Liver (tissue), 9 donors: ENCODE data around the gene EPX. TPM values are rescaled to one million over a fixed set of nuclear protein-coding genes. Genes with fewer than 3 reads are reported as not detected.
"Not testable (repeated sequence)": the region's sequence is repeated elsewhere in the genome, so short reads cannot be mapped to it uniquely, and the experiment has no call there.

ENCODE experiments used
- DNase-seq: peaks from one replicate; pipeline ENCODE4 v3.0.0-alpha.2; 2017; ENCODE audit warnings: low spot score
- H3K27ac ChIP-seq, 2 donors: one replicate each; pipeline ENCODE4 v1.7.0; 2013; ENCODE audit warnings: inconsistent platforms in 2 of 2, low read length in 2 of 2, control low read depth in 1 of 2, low read depth in 1 of 2, mild to moderate bottlenecking in 1 of 2
- H3K27me3 ChIP-seq, 4 donors: one replicate each; pipeline versions ENCODE4 v1.6.1 to v1.7.0; 2013; ENCODE audit warnings: low read length in 3 of 4, inconsistent platforms in 1 of 4, mild to moderate bottlenecking in 1 of 4, moderate library complexity in 1 of 4; ENCODE audit not compliant: control insufficient read depth in 4 of 4, insufficient read depth in 4 of 4
- H3K36me3 ChIP-seq, 4 donors: one replicate each; pipeline versions ENCODE4 v1.6.1 to v1.7.0; 2013; ENCODE audit warnings: low read length in 3 of 4, mild to moderate bottlenecking in 3 of 4, low read depth in 1 of 4, moderate library complexity in 1 of 4; ENCODE audit not compliant: control insufficient read depth in 4 of 4, insufficient read depth in 3 of 4
- H3K4me1 ChIP-seq, 4 donors: one replicate each; pipeline versions ENCODE4 v1.6.1 to v1.7.0; 2013; ENCODE audit warnings: low read length in 3 of 4, mild to moderate bottlenecking in 3 of 4, moderate library complexity in 1 of 4; ENCODE audit not compliant: control insufficient read depth in 4 of 4, insufficient read depth in 4 of 4
- H3K4me3 ChIP-seq, 3 donors: one replicate each; pipeline versions ENCODE4 v1.6.1 to v1.7.0; 2013; ENCODE audit warnings: low read length in 3 of 3, control low read depth in 1 of 3, low read depth in 1 of 3, mild to moderate bottlenecking in 1 of 3
- H3K9ac ChIP-seq, 2 donors: one replicate each; pipeline ENCODE4 v1.7.0; 2013; ENCODE audit warnings: low read length in 2 of 2, mild to moderate bottlenecking in 2 of 2, moderate library complexity in 2 of 2, control low read depth in 1 of 2, low read depth in 1 of 2
- H3K9me3 ChIP-seq, 4 donors: one replicate each; pipeline versions ENCODE4 v1.6.1 to v1.7.0; 2013; ENCODE audit warnings: low read length in 3 of 4; ENCODE audit not compliant: control insufficient read depth in 4 of 4
- EGR1 ChIP-seq, 2 donors: IDR thresholded peaks; 2 replicates each; pipeline ENCODE4 v1.6.1; 2016 to 2018; ENCODE audit warnings: antibody characterized with exemption in 2 of 2, low read depth in 2 of 2
- FOXA1 ChIP-seq: IDR thresholded peaks from 2 replicates; pipeline ENCODE4 v1.6.1; 2016; ENCODE audit warnings: antibody characterized with exemption
- GABPA ChIP-seq, 2 donors: IDR thresholded peaks in 1 of 2; conservative IDR thresholded peaks in 1 of 2; 2 replicates each; pipeline ENCODE4 v1.6.1; 2016; ENCODE audit warnings: antibody characterized with exemption in 2 of 2, mild to moderate bottlenecking in 1 of 2, moderate library complexity in 1 of 2
- HNF4A ChIP-seq, 2 donors: conservative IDR thresholded peaks; 2 replicates each; pipeline ENCODE4 v1.6.1; 2016; ENCODE audit warnings: antibody characterized with exemption in 2 of 2, mild to moderate bottlenecking in 2 of 2
- HNF4G ChIP-seq: IDR thresholded peaks from 2 replicates; pipeline ENCODE4 v1.6.1; 2016; ENCODE audit warnings: antibody characterized with exemption
- JUND ChIP-seq, 2 donors: IDR thresholded peaks; 2 replicates each; pipeline ENCODE4 v1.6.1; 2016; ENCODE audit warnings: antibody characterized with exemption in 2 of 2
- RAD21 ChIP-seq, 2 donors: IDR thresholded peaks; 2 replicates each; pipeline ENCODE4 v1.6.1; 2016; ENCODE audit warnings: antibody characterized with exemption in 2 of 2, mild to moderate bottlenecking in 2 of 2
- RXRA ChIP-seq, 2 donors: IDR thresholded peaks; 2 replicates each; pipeline ENCODE4 v1.6.1; 2017 to 2018; ENCODE audit warnings: antibody characterized with exemption in 2 of 2, mild to moderate bottlenecking in 1 of 2
- SP1 ChIP-seq: IDR thresholded peaks from 2 replicates; pipeline ENCODE4 v1.6.1; 2018; ENCODE audit warnings: antibody characterized with exemption, mild to moderate bottlenecking
- YY1 ChIP-seq: IDR thresholded peaks from 2 replicates; pipeline ENCODE4 v1.6.1; 2016; ENCODE audit warnings: antibody characterized with exemption, mild to moderate bottlenecking
- WGBS: extraction: QIAGEN DNeasy Blood & Tissue Kit; methylation state at CpG from one replicate; pipeline ENCODE4 v1.1.7; 2013; 5-methylcytosine and 5-hydroxymethylcytosine counted together
- polyA plus RNA-seq, 2 donors: library from polyadenylated mRNA; stranded (reverse) in 1 of 2; unstranded in 1 of 2; fragments of 200-250 nt in 1 of 2; fragments of >200 nt in 1 of 2; fragmentation: Nextera tagmentation in 1 of 2; extraction: Ambion mirVana in 1 of 2; gene quantifications; one replicate each; pipeline versions ENCODE4 v1.2.1 to v1.2.3, GENCODE V29; 2013 to 2015
- total RNA-seq, 2 donors: library from RNA; depleted of rRNA; stranded (reverse); fragments of >200 nt; gene quantifications; one replicate each; pipeline ENCODE4 v1.2.3, GENCODE V29; 2014
- TF ChIP-seq, protein P1 (sequence below): IDR thresholded peaks from 2 replicates; pipeline ENCODE4 v1.6.1; 2016; ENCODE audit warnings: antibody characterized with exemption
- TF ChIP-seq, protein P2 (sequence below): IDR thresholded peaks from 2 replicates; pipeline ENCODE4 v1.6.1; 2016; ENCODE audit warnings: antibody characterized with exemption
- TF ChIP-seq, protein P3 (sequence below): IDR thresholded peaks from 2 replicates; pipeline ENCODE4 v1.6.1; 2016; ENCODE audit warnings: antibody characterized with exemption, mild to moderate bottlenecking
- TF ChIP-seq, protein P4 (sequence below): fragments of 150-350 bp; IDR thresholded peaks from 2 replicates; pipeline ENCODE4 v1.5.1; 2017; ENCODE audit warnings: improper control_type of control experiment, low read depth, low read length; ENCODE audit not compliant: missing input control
- TF ChIP-seq, protein P5 (sequence below): IDR thresholded peaks from 2 replicates; pipeline ENCODE4 v1.6.1; 2016; ENCODE audit warnings: antibody characterized with exemption
- donor health status: healthy.
- donor health status: healthy.
- donor health status: healthy.
- donor health status: healthy.
- donor health status: healthy.

The EPX gene, protein sequence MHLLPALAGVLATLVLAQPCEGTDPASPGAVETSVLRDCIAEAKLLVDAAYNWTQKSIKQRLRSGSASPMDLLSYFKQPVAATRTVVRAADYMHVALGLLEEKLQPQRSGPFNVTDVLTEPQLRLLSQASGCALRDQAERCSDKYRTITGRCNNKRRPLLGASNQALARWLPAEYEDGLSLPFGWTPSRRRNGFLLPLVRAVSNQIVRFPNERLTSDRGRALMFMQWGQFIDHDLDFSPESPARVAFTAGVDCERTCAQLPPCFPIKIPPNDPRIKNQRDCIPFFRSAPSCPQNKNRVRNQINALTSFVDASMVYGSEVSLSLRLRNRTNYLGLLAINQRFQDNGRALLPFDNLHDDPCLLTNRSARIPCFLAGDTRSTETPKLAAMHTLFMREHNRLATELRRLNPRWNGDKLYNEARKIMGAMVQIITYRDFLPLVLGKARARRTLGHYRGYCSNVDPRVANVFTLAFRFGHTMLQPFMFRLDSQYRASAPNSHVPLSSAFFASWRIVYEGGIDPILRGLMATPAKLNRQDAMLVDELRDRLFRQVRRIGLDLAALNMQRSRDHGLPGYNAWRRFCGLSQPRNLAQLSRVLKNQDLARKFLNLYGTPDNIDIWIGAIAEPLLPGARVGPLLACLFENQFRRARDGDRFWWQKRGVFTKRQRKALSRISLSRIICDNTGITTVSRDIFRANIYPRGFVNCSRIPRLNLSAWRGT
- total RNA-seq (10 to 100 TPM in 1 of 2 donors, not detected in 1; 10.0 TPM), polyA plus RNA-seq (under 1 TPM in 1 of 2 donors, not detected in 1; 0.09 TPM)

DNA sequence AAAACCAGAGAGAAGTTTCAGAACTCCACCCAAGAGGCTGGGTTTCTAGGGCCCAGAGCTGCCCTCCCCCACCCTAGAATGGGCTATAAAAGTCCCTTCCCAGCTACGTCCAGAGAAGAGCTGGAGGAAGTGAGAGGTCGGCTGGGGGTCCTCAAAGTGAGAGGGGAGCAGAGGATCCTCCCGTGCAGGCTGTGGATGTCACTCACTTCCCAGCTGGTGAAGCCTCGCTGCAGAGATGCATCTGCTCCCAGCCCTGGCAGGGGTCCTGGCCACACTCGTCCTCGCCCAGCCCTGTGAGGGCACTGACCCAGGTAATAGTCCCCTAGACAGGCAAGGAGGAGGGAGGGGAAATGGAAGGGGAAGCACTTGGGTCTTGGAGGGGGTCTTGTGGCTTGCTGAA is at the start of gene EPX:
EPX (plus strand) TSS at position 115 of the 400 bp plus-strand sequence; CDS start at position 236, 121 bp downstream.
- Histone ChIP-seq H3K27ac (no peak within 1 kb of the TSS), H3K4me3 (no peak within 1 kb of the TSS), H3K9ac (no peak within 1 kb of the TSS), H3K36me3 (no peaks in the 10 kb centered on the region), H3K27me3 (peaks cover 0 to 5% (median 0%) of the 10 kb centered on the region in 4 donors), H3K4me1 (no peaks in the 10 kb centered on the region), H3K9me3 (no peaks in the 10 kb centered on the region)
- DNase-seq = no peak
- TF ChIP-seq, protein P1, sequence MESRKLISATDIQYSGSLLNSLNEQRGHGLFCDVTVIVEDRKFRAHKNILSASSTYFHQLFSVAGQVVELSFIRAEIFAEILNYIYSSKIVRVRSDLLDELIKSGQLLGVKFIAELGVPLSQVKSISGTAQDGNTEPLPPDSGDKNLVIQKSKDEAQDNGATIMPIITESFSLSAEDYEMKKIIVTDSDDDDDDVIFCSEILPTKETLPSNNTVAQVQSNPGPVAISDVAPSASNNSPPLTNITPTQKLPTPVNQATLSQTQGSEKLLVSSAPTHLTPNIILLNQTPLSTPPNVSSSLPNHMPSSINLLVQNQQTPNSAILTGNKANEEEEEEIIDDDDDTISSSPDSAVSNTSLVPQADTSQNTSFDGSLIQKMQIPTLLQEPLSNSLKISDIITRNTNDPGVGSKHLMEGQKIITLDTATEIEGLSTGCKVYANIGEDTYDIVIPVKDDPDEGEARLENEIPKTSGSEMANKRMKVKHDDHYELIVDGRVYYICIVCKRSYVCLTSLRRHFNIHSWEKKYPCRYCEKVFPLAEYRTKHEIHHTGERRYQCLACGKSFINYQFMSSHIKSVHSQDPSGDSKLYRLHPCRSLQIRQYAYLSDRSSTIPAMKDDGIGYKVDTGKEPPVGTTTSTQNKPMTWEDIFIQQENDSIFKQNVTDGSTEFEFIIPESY = no peak
- TF ChIP-seq, protein P2, sequence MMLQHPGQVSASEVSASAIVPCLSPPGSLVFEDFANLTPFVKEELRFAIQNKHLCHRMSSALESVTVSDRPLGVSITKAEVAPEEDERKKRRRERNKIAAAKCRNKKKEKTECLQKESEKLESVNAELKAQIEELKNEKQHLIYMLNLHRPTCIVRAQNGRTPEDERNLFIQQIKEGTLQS = no peak
- TF ChIP-seq YY1 = no peak
- no peak for TF ChIP-seq EGR1 (IDR thresholded peaks at IDR 0.05; ENCODE audit: low read depth in 2 of 2)
- no peak for TF ChIP-seq HNF4G
- TF ChIP-seq RAD21 (IDR thresholded peaks at IDR 0.05) = no peak
- WGBS = 48% methylated on average over 6 of the region's 6 CpGs

DNA sequence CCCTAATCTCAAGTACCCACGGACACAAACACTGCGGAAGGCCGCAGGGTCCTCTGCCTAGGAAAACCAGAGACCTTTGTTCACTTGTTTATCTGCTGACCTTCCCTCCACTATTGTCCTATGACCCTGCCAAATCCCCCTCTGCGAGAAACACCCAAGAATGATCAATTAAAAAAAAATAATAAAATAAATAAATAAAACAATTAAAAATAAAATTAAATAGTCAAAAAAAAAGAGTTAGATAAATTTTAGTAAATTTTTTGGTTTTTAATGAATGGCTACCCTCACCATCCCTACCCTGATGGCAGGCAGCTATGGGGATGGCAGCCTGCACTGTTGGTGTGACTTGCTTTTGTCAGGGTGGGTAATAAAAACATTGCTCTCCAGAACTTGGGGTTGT is 49.2 kb upstream of the EPX start:
- H3K4me3 ChIP-seq, H3K4me1 ChIP-seq, H3K9ac ChIP-seq, H3K27me3 ChIP-seq, H3K36me3 ChIP-seq, H3K27ac ChIP-seq, DNase-seq: not testable (repeated sequence)
- 81% methylated on average over 4 of the region's 4 CpGs for WGBS
- H3K9me3 ChIP-seq = peaks cover 1 to 20% (median 2%) of the 10 kb centered on the region in 4 donors

DNA sequence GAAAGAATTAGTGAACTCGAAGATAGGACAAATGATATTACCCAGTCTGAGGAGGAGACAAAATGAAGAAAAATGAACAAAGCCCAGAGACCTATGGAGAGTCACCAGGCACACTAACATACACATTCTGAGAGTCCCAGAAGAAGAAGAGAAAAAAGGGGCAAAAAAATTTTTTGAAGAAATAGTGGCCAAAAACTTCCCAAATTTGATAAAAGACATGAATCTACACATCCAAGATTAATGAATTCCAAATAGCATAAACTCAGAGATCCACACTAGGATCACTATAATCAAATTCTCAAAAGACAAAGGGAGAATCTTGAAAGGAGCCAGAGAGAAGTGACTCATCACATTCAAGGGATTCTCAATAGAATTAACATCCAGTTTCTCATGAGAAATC is 47.7 kb upstream of the EPX start:
- H3K4me1 ChIP-seq = no peaks in the 10 kb centered on the region
- peaks cover 1 to 20% (median 2%) of the 10 kb centered on the region in 4 donors for H3K9me3 ChIP-seq
- H3K36me3 ChIP-seq = no peaks in the 10 kb centered on the region
- no peak overlapping the region for H3K9ac ChIP-seq
- DNase-seq = no peak
- H3K4me3 ChIP-seq = no peak overlapping the region
- TF ChIP-seq RXRA (IDR thresholded peaks at IDR 0.05) (no peak), HNF4A (conservative IDR thresholded peaks at IDR 0.05) (no peak), YY1 (no peak), SP1 (no peak), JUND (IDR thresholded peaks at IDR 0.05) (no peak), HNF4G (no peak), GABPA (IDR thresholded peaks at IDR 0.05 in 1 of 2, conservative IDR thresholded peaks at IDR 0.05 in 1 of 2) (no peak), FOXA1 (no peak), RAD21 (IDR thresholded peaks at IDR 0.05) (no peak)
- TF ChIP-seq, protein P3, sequence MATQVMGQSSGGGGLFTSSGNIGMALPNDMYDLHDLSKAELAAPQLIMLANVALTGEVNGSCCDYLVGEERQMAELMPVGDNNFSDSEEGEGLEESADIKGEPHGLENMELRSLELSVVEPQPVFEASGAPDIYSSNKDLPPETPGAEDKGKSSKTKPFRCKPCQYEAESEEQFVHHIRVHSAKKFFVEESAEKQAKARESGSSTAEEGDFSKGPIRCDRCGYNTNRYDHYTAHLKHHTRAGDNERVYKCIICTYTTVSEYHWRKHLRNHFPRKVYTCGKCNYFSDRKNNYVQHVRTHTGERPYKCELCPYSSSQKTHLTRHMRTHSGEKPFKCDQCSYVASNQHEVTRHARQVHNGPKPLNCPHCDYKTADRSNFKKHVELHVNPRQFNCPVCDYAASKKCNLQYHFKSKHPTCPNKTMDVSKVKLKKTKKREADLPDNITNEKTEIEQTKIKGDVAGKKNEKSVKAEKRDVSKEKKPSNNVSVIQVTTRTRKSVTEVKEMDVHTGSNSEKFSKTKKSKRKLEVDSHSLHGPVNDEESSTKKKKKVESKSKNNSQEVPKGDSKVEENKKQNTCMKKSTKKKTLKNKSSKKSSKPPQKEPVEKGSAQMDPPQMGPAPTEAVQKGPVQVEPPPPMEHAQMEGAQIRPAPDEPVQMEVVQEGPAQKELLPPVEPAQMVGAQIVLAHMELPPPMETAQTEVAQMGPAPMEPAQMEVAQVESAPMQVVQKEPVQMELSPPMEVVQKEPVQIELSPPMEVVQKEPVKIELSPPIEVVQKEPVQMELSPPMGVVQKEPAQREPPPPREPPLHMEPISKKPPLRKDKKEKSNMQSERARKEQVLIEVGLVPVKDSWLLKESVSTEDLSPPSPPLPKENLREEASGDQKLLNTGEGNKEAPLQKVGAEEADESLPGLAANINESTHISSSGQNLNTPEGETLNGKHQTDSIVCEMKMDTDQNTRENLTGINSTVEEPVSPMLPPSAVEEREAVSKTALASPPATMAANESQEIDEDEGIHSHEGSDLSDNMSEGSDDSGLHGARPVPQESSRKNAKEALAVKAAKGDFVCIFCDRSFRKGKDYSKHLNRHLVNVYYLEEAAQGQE = no peak
- TF ChIP-seq, protein P4, sequence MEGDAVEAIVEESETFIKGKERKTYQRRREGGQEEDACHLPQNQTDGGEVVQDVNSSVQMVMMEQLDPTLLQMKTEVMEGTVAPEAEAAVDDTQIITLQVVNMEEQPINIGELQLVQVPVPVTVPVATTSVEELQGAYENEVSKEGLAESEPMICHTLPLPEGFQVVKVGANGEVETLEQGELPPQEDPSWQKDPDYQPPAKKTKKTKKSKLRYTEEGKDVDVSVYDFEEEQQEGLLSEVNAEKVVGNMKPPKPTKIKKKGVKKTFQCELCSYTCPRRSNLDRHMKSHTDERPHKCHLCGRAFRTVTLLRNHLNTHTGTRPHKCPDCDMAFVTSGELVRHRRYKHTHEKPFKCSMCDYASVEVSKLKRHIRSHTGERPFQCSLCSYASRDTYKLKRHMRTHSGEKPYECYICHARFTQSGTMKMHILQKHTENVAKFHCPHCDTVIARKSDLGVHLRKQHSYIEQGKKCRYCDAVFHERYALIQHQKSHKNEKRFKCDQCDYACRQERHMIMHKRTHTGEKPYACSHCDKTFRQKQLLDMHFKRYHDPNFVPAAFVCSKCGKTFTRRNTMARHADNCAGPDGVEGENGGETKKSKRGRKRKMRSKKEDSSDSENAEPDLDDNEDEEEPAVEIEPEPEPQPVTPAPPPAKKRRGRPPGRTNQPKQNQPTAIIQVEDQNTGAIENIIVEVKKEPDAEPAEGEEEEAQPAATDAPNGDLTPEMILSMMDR = no peak
- TF ChIP-seq, protein P5, sequence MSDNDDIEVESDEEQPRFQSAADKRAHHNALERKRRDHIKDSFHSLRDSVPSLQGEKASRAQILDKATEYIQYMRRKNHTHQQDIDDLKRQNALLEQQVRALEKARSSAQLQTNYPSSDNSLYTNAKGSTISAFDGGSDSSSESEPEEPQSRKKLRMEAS = no peak
- TF ChIP-seq, protein P2 = no peak
- 75% methylated on average over 1 of the region's 1 CpG for WGBS
- no peaks in the 10 kb centered on the region for H3K27me3 ChIP-seq
- no peak overlapping the region for H3K27ac ChIP-seq
